Peyer's patch (tissue), 4 donors: ENCODE data around the gene ANO2.
"Not testable (repeated sequence)": the region's sequence is repeated elsewhere in the genome, so short reads cannot be mapped to it uniquely, and the experiment has no call there.

Experiments
- POLR2A ChIP-seq, 2 donors: fragments of 450-650 bp; IDR thresholded peaks; one replicate each; pipeline ENCODE4 v1.5.1; 2017; ENCODE audit warnings: antibody characterized with exemption in 2 of 2, mild to moderate bottlenecking in 2 of 2, moderate library complexity in 2 of 2
- TF ChIP-seq, protein P1 (sequence below), 6 experiments: fragments of 450-650 bp in 4 of 6; fragments of 200-600 bp in 2 of 6; sonication (generic) in 1 of 6; IDR thresholded peaks; one replicate each; pipeline ENCODE4 v1.5.1; 2017 to 2019; ENCODE audit warnings: antibody characterized with exemption in 6 of 6, mild to moderate bottlenecking in 3 of 6, moderate library complexity in 1 of 6

DNA sequence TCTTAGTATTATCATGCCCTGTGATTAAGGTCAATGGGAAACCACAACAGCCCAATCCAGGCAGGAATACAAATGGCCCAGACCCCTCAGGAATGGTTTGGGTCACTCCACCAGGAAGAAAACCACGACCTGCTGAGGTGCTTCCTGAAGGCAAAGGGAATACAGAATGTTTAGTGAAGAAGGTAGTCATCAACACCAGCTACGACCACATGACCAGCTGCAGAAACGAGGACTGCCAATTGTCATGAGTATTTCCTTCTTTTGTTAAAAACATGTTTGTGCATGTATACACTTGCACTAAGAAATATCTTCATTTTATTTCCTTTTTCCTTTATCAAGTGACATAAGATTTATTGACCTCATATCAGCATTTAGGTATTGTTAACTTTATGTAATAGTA is 119.3 kb downstream of the ANO2 start:
- TF ChIP-seq, protein P1, sequence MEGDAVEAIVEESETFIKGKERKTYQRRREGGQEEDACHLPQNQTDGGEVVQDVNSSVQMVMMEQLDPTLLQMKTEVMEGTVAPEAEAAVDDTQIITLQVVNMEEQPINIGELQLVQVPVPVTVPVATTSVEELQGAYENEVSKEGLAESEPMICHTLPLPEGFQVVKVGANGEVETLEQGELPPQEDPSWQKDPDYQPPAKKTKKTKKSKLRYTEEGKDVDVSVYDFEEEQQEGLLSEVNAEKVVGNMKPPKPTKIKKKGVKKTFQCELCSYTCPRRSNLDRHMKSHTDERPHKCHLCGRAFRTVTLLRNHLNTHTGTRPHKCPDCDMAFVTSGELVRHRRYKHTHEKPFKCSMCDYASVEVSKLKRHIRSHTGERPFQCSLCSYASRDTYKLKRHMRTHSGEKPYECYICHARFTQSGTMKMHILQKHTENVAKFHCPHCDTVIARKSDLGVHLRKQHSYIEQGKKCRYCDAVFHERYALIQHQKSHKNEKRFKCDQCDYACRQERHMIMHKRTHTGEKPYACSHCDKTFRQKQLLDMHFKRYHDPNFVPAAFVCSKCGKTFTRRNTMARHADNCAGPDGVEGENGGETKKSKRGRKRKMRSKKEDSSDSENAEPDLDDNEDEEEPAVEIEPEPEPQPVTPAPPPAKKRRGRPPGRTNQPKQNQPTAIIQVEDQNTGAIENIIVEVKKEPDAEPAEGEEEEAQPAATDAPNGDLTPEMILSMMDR (IDR thresholded peaks at IDR 0.05), result not testable (repeated sequence)
- not testable (repeated sequence) for TF ChIP-seq POLR2A (IDR thresholded peaks at IDR 0.05)
